IPS-18a (cell line): ENCODE measurements around the gene FMN2.
"Not testable (repeated sequence)": the region's sequence is repeated elsewhere in the genome, so short reads cannot be mapped to it uniquely, and the experiment has no call there.

Source experiments
- H3K27ac ChIP-seq: one replicate; pipeline ENCODE4 v1.5.1; 2013; ENCODE audit warnings: low read length
- H3K27me3 ChIP-seq: one replicate; pipeline ENCODE4 v1.6.1; 2013; ENCODE audit warnings: mild to moderate bottlenecking, low read length; ENCODE audit not compliant: control insufficient read depth, insufficient read depth
- H3K36me3 ChIP-seq: one replicate; pipeline ENCODE4 v1.6.1; 2013; ENCODE audit warnings: low read depth, low read length; ENCODE audit not compliant: control insufficient read depth
- H3K4me1 ChIP-seq: one replicate; pipeline ENCODE4 v1.6.1; 2013; ENCODE audit warnings: low read depth, low read length; ENCODE audit not compliant: control insufficient read depth
- H3K4me3 ChIP-seq: one replicate; pipeline ENCODE4 v1.5.1; 2013; ENCODE audit warnings: low read length
- H3K9ac ChIP-seq: one replicate; pipeline ENCODE4 v1.6.1; 2013; ENCODE audit warnings: mild to moderate bottlenecking, low read length, moderate library complexity
- H3K9me3 ChIP-seq: one replicate; pipeline ENCODE4 v1.6.1; 2013; ENCODE audit warnings: low read depth, low read length; ENCODE audit not compliant: control insufficient read depth

The FMN2 gene

DNA sequence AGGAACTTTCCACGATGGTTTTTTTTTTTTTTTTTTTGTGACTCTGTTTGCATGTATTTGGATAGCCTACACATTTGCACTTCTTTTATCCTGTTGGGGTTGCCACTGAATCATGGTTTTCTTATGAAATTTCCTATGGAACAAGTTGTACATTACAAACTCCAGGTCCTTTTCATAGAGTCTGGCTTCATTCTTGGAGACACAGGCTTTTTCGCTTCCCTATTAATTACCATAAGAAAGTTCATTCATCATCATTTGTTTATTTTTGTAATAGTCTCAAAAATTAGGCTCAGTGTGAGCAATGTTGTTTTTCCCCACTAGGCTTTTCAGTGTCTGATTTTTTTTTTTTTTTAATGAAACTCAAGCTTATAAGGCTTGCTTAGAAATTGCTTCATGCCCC, 179.4 kb downstream of the FMN2 start:
- peaks cover 3% of the 10 kb centered on the region for H3K9me3 ChIP-seq
- H3K36me3 ChIP-seq: no peaks in the 10 kb centered on the region
- H3K9ac ChIP-seq: no peak overlapping the region
- no peak overlapping the region for H3K4me3 ChIP-seq
- H3K27ac ChIP-seq: no peak overlapping the region
- no peaks in the 10 kb centered on the region for H3K27me3 ChIP-seq
- H3K4me1 ChIP-seq: no peaks in the 10 kb centered on the region

- no peak overlapping the region for H3K9ac ChIP-seq
- H3K4me3 ChIP-seq: no peak overlapping the region
- no peaks in the 10 kb centered on the region for H3K4me1 ChIP-seq
- H3K36me3 ChIP-seq: no peaks in the 10 kb centered on the region
- no peak overlapping the region for H3K27ac ChIP-seq
- no peaks in the 10 kb centered on the region for H3K9me3 ChIP-seq
- H3K27me3 ChIP-seq: no peaks in the 10 kb centered on the region
Observed at GRCh38 chr1:240274569-240274968, 182.9 kb downstream of the FMN2 start.

GRCh38 chr1:240275219-240275618, 183.5 kb downstream of the FMN2 start:
- not testable (repeated sequence) for H3K4me1 ChIP-seq, H3K36me3 ChIP-seq, H3K27ac ChIP-seq, H3K9ac ChIP-seq, H3K27me3 ChIP-seq, H3K4me3 ChIP-seq, H3K9me3 ChIP-seq

DNA sequence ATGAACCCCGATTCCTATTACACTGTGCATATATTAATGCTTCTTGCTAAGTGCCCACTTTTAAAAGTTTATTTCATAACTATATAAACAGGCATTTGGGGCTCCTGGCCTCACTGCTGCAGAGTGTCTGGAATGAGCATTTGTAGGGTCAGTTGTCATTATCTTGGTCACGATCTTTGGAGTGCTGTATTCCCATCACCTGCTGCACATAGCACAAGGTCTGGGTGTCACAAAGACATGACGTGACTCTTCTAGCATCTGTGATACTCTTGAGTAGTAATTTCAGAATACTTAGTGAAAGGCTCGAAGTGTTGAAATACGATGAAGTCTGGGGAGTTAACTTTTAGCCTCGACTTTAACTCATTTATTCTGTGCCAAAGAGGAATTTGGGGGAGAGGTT, 186.4 kb downstream of the FMN2 start:
- H3K4me1 ChIP-seq: no peaks in the 10 kb centered on the region

GRCh38 chr1:240280560-240281322, 189.1 kb downstream of the FMN2 start:
- Histone ChIP-seq H3K27me3 (no peaks in the 10 kb centered on the region), H3K9ac (no peak overlapping the region), H3K4me3 (no peak overlapping the region), H3K36me3 (no peaks in the 10 kb centered on the region), H3K27ac (no peak overlapping the region), H3K9me3 (no peaks in the 10 kb centered on the region), H3K4me1 (no peaks in the 10 kb centered on the region)

More for the DNA sequence above, 186.4 kb downstream of the FMN2 start:
- no peaks in the 10 kb centered on the region for H3K36me3 ChIP-seq
- no peak overlapping the region for H3K27ac ChIP-seq
- H3K9me3 ChIP-seq: no peaks in the 10 kb centered on the region
- H3K9ac ChIP-seq: no peak overlapping the region
- no peaks in the 10 kb centered on the region for H3K27me3 ChIP-seq
- no peak overlapping the region for H3K4me3 ChIP-seq

DNA sequence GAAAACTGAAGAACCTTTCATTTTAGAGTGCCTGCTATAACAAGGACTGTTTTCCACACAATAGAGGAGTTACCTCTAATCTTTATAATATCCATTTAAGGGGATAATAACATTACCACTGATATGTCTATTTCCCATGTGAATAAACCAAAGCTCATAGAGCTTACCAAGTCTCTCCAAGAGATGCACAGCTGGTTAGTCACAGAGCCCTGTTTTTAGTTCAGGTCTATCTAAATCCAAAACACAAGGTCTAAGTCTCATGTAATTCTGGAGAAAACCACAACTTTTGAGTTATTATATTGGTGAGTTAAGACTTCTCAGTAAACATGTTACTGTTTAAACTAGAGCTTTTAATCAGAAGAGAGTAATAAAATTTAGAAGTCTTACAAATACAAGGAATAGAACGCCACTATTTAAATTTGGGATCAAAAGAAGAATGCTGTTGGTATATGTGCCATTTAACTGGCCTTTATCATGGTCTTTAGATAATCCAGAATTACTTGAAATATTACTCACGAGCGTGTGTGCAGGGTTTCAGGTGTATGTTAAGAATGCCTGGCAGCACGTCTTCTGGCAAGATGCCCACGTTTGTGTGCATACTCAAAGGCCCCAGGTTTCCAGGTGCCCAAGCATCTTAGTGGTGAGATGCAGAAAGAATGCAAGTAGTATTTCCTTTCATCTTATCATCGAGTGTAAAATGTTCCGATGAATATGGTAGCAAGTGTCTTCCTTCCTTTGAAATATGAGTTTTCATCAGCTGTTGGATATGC, 190.6 kb downstream of the FMN2 start:
- Histone ChIP-seq H3K27ac (no peak overlapping the region), H3K9ac (no peak overlapping the region), H3K27me3 (no peaks in the 10 kb centered on the region), H3K36me3 (no peaks in the 10 kb centered on the region), H3K4me3 (no peak overlapping the region), H3K9me3 (no peaks in the 10 kb centered on the region), H3K4me1 (no peaks in the 10 kb centered on the region)

- H3K27me3 ChIP-seq: no peaks in the 10 kb centered on the region
- no peak overlapping the region for H3K9ac ChIP-seq
- H3K9me3 ChIP-seq: no peaks in the 10 kb centered on the region
- H3K27ac ChIP-seq: no peak overlapping the region
- no peaks in the 10 kb centered on the region for H3K36me3 ChIP-seq
- no peak overlapping the region for H3K4me3 ChIP-seq
- no peaks in the 10 kb centered on the region for H3K4me1 ChIP-seq
Observed at GRCh38 chr1:240284656-240285414, 193.2 kb downstream of the FMN2 start.

- H3K9me3 ChIP-seq: no peaks in the 10 kb centered on the region
- no peak overlapping the region for H3K27ac ChIP-seq
- H3K4me3 ChIP-seq: no peak overlapping the region
- H3K27me3 ChIP-seq: no peaks in the 10 kb centered on the region
- no peaks in the 10 kb centered on the region for H3K36me3 ChIP-seq
- H3K4me1 ChIP-seq: no peaks in the 10 kb centered on the region
- H3K9ac ChIP-seq: no peak overlapping the region
Observed at GRCh38 chr1:240285540-240285939, 193.9 kb downstream of the FMN2 start.

GRCh38 chr1:240287722-240288121, 196.0 kb downstream of the FMN2 start:
- H3K4me1 ChIP-seq: no peaks in the 10 kb centered on the region
- H3K27me3 ChIP-seq: no peaks in the 10 kb centered on the region
- H3K36me3 ChIP-seq: no peaks in the 10 kb centered on the region
- no peak overlapping the region for H3K27ac ChIP-seq
- H3K9me3 ChIP-seq: no peaks in the 10 kb centered on the region
- no peak overlapping the region for H3K9ac ChIP-seq
- no peak overlapping the region for H3K4me3 ChIP-seq

GRCh38 chr1:240293706-240294105, 202.0 kb downstream of the FMN2 start:
- Histone ChIP-seq H3K4me1 (no peaks in the 10 kb centered on the region), H3K9me3 (no peaks in the 10 kb centered on the region), H3K27me3 (no peaks in the 10 kb centered on the region), H3K9ac (no peak overlapping the region), H3K36me3 (no peaks in the 10 kb centered on the region), H3K4me3 (no peak overlapping the region), H3K27ac (no peak overlapping the region)

- Histone ChIP-seq H3K4me1 (no peaks in the 10 kb centered on the region), H3K4me3 (no peak overlapping the region), H3K27ac (no peak overlapping the region), H3K9me3 (no peaks in the 10 kb centered on the region), H3K36me3 (no peaks in the 10 kb centered on the region), H3K9ac (no peak overlapping the region), H3K27me3 (no peaks in the 10 kb centered on the region)
Observed at GRCh38 chr1:240294566-240294965, 202.9 kb downstream of the FMN2 start.
